Lung (tissue), 12 donors: ENCODE results near the gene FBXL19. TPM values are rescaled to one million over a fixed set of nuclear protein-coding genes. Genes with fewer than 3 reads are reported as not detected.
A peak's percentile ranks its signal among the peaks of the same experiment; 100 is the strongest.

Experiments used
- ATAC-seq: fragments of 200-7000 bp; cut with Tn5 transposase; one replicate; pipeline ENCODE4 v1.9.1; 2020; ENCODE audit warnings: moderate number of reproducible peaks; ENCODE audit not compliant: insufficient read depth, low FRiP score
- DNase-seq, 3 donors: peaks; one replicate each; pipeline ENCODE4 v3.0.0-alpha.2; 2013 to 2017
- H3K27ac ChIP-seq, 2 donors: one replicate each; pipeline ENCODE4 v1.5.1; 2013; ENCODE audit warnings: mild to moderate bottlenecking in 2 of 2, moderate library complexity in 2 of 2, control low read depth in 1 of 2, inconsistent platforms in 1 of 2, low read depth in 1 of 2, low read length in 1 of 2
- H3K27me3 ChIP-seq, 3 donors: one replicate each; pipeline ENCODE4 v1.5.1; 2013; ENCODE audit warnings: low read length in 2 of 3; ENCODE audit not compliant: control insufficient read depth in 3 of 3, insufficient read depth in 3 of 3
- H3K36me3 ChIP-seq, 4 donors: one replicate each; pipeline ENCODE4 v1.5.1; 2013; ENCODE audit warnings: low read length in 4 of 4, mild to moderate bottlenecking in 1 of 4, moderate library complexity in 1 of 4; ENCODE audit not compliant: control insufficient read depth in 4 of 4, insufficient read depth in 4 of 4
- H3K4me1 ChIP-seq, 5 donors: one replicate each; pipeline ENCODE4 v1.5.1; 2013; ENCODE audit warnings: low read length in 5 of 5, mild to moderate bottlenecking in 2 of 5, moderate library complexity in 1 of 5; ENCODE audit not compliant: control insufficient read depth in 5 of 5, insufficient read depth in 5 of 5
- H3K4me3 ChIP-seq: one replicate; pipeline ENCODE4 v1.5.1; 2013; ENCODE audit warnings: mild to moderate bottlenecking, control low read depth, moderate library complexity
- H3K9ac ChIP-seq, 2 donors: one replicate each; pipeline ENCODE4 v1.5.1; 2013; ENCODE audit warnings: low read length in 2 of 2, control low read depth in 1 of 2; ENCODE audit not compliant: insufficient read depth in 1 of 2
- H3K9me3 ChIP-seq, 4 donors: one replicate each; pipeline ENCODE4 v1.5.1; 2013; ENCODE audit warnings: low read length in 3 of 4, mild to moderate bottlenecking in 1 of 4, moderate library complexity in 1 of 4; ENCODE audit not compliant: control insufficient read depth in 4 of 4, insufficient read depth in 3 of 4
- WGBS, 2 donors: extraction: QIAGEN DNeasy Blood & Tissue Kit; methylation state at CpG; one replicate each; pipeline ENCODE4 v1.1.7; 2013; 5-methylcytosine and 5-hydroxymethylcytosine counted together
- polyA plus RNA-seq, 2 donors: library from polyadenylated mRNA; stranded (reverse); fragments of 200-250 nt; gene quantifications; one replicate each; pipeline ENCODE4 v1.2.1, GENCODE V29; 2013
- total RNA-seq, 2 donors: library from RNA; depleted of rRNA in 1 of 2; stranded (reverse); fragments of >200 nt in 1 of 2; gene quantifications; one replicate each; pipeline ENCODE4 v1.2.1, GENCODE V29; 2014 to 2021
- TF ChIP-seq, protein P1 (sequence below): IDR thresholded peaks from 2 replicates; pipeline ENCODE4 v1.5.1; 2012; ENCODE audit warnings: mild to moderate bottlenecking; ENCODE audit errors: control extremely low read depth, extremely low read depth
- donor health status: control.
- donor health status: control.
- donor health status: Bipolar disorder and iron deficiency.
- donor health status: healthy.
- donor health status: DM: yes; HTN: yes; CAD: no.

Gene FBXL19
- total and polyA plus RNA-seq, 4 donors: 10.3 to 17.3 (median 13.2) TPM

DNA sequence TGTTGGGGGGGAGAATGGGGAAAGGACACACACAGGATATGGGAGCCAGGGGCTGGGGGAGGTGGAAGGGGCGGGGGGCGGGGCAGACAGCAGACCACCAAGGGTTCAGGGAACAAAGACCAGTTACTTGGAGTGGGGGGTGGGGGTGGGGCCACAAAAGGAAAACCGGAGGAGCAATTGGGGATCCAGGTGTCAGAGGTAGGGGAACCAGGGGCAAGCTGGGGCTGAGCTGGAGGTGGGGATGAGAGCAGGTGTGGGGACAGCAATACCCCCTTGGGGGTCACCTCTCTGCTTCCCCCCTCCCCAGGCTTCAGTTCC lies 24.1 kb downstream of the FBXL19 start:
- Histone ChIP-seq H3K27me3 (no peaks in the 10 kb centered on the region), H3K27ac (peak overlapping the region in 1 of 2 donors; percentile 77), H3K9ac (peak overlapping the region; percentile 61 to 67), H3K4me1 (peaks cover 0 to 27% (median 13%) of the 10 kb centered on the region in 5 donors), H3K9me3 (no peaks in the 10 kb centered on the region), H3K4me3 (no peak overlapping the region), H3K36me3 (peaks cover 0 to 21% (median 8%) of the 10 kb centered on the region in 4 donors)
- TF ChIP-seq, protein P1, sequence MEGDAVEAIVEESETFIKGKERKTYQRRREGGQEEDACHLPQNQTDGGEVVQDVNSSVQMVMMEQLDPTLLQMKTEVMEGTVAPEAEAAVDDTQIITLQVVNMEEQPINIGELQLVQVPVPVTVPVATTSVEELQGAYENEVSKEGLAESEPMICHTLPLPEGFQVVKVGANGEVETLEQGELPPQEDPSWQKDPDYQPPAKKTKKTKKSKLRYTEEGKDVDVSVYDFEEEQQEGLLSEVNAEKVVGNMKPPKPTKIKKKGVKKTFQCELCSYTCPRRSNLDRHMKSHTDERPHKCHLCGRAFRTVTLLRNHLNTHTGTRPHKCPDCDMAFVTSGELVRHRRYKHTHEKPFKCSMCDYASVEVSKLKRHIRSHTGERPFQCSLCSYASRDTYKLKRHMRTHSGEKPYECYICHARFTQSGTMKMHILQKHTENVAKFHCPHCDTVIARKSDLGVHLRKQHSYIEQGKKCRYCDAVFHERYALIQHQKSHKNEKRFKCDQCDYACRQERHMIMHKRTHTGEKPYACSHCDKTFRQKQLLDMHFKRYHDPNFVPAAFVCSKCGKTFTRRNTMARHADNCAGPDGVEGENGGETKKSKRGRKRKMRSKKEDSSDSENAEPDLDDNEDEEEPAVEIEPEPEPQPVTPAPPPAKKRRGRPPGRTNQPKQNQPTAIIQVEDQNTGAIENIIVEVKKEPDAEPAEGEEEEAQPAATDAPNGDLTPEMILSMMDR: no peak
- no peak for DNase-seq
- ATAC-seq: no peak
- WGBS, 2 donors: 84 to 86% methylated on average over 3 of the region's 3 CpGs

DNA sequence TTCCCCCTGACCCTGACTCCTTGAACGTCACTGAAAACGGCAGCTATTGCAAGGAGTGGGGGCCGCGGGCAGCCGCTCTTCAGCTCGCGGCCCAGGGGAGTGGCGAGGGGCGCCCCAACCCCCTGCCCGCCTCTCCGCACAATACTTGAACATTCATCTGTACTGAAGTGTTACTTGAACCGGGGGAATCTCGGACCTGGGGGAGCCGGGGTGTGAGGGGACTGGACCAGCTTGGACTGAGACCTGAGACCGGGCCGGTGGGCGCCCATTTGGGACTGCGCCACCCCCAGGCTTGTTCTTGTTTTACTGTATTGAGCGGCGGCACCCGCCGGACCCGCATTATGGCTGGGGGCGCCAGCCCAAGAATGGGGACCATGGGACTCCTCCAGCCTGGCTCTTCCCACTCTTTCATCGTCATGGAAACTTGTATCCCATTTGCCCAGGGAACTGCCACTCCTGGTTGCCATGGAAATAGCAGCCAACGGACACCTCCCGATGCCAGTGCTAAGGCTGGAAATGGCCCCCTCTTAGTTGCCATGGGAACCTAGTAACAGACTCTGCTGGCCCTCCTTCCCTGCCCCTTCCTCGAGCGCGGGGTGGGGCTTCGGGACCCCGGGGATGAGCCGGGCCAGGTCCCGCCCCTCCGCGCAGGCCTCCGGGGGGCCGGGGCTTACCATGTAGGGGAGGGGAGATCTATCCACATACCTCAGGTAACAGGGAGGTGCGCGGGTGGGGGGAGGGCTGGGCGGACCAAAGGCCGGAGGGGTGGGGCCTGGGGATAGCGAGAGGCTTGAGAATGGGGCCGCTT lies 24.7 kb downstream of the FBXL19 start:
- Histone ChIP-seq H3K36me3 (peaks cover 0 to 18% (median 6%) of the 10 kb centered on the region in 4 donors), H3K4me1 (peaks cover 0 to 27% (median 13%) of the 10 kb centered on the region in 5 donors), H3K27me3 (no peaks in the 10 kb centered on the region), H3K9me3 (no peaks in the 10 kb centered on the region), H3K27ac (peak overlapping the region; percentile 79 to 95), H3K9ac (peak overlapping the region; percentile 61 to 67), H3K4me3 (peak overlapping the region; percentile 81)
- ATAC-seq: peak; percentile 39
- peak; percentile 99 to 100 (median 99) for DNase-seq
- WGBS, 2 donors: 39 to 47% methylated on average over 43 to 44 of the region's 44 CpGs
- TF ChIP-seq, protein P1: no peak

DNA sequence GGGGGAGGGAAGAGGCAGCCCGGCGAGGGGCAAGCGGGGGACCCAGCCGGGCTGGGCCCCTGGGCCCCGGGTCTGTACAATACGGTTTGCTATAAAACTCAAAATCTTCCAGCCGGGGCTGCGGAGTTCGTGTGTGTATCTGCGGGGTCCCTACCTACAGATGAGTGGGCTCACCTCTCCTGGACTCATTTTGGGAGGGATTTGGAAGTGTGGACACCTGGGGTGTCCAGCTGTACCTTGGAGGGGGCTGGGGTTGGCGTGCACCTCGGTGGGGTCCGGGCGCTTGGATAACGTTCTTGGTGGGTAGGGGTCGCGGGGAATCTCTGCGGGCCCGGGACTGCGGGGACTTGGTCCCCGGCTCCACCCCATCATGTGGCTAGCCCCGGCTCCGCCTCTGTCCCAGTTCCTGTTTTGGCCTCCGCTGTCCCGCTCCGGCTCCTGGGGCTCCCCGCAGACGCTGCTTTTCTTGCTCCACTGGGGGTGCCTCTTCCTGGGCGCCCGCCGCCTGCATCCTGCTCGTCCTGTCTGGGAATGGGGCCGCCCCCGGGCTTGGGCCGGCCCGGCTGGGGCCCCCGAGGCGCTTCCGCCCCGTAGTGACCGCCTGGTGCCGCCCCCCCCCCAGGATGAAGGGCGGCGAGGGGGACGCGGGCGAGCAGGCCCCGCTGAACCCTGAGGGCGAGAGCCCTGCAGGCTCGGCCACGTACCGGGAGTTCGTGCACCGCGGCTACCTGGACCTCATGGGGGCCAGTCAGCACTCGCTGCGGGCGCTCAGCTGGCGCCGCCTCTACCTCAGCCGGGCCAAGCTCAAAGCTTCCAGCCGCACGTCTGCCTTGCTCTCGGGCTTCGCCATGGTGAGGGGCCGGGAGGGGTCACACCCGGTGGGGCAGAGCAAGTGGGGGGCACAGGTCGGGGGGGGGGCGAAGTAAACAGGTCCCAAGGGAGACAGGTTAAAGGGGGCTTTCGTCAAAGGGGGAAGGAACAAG lies 25.6 kb downstream of the FBXL19 start, which contains the start of gene ORAI3:
TSS of gene ORAI3 (plus strand) at position 402 of the 983 bp plus-strand sequence. CDS start at position 624, 222 bp downstream.
- Histone ChIP-seq H3K27ac (peak within 1 kb of the TSS; percentile 84 to 95), H3K9me3 (no peaks in the 10 kb centered on the region), H3K36me3 (peaks cover 0 to 18% (median 4%) of the 10 kb centered on the region in 4 donors), H3K9ac (peak within 1 kb of the TSS; percentile 67 to 83), H3K27me3 (no peaks in the 10 kb centered on the region), H3K4me3 (peak within 1 kb of the TSS; percentile 81), H3K4me1 (peaks cover 0 to 34% (median 13%) of the 10 kb centered on the region in 5 donors)
- ATAC-seq: peak; percentile 74
- TF ChIP-seq, protein P1: no peak
- WGBS, 2 donors: 0 to 1% methylated on average over 53 to 70 of the region's 70 CpGs
- peak; percentile 82 to 86 (median 85) for DNase-seq
